ENCODE measurements around the gene TMCO2. TPM values are rescaled to one million over a fixed set of nuclear protein-coding genes. Genes with fewer than 3 reads are reported as not detected.

TMCO2 gene
- total and polyA plus RNA-seq, 2 donors (not counting 1 experiment from before 2014, with no cell fraction given), result not detected

- H3K9me3 Mint-ChIP-seq (ENCODE audit: insufficient read depth), result no peaks in the 10 kb centered on the region
- Histone ChIP-seq H3K4me1 (ENCODE audit: control insufficient read depth in 2 of 2, insufficient read depth in 2 of 2, low read length in 2 of 2) (no peaks in the 10 kb centered on the region), H3K4me2 (replicated peaks; ENCODE audit: low read depth, low read length, poor library complexity, severe bottlenecking) (no peak overlapping the region), H3K36me3 (replicated peaks in 1 of 2; ENCODE audit: control extremely low read depth in 1 of 2, control insufficient read depth in 1 of 2, extremely low read depth in 1 of 2, insufficient read depth in 2 of 2, low read length in 1 of 2) (peaks cover 7% of the 10 kb centered on the region in 2 experiments), H3K79me2 (ENCODE audit: control insufficient read depth, insufficient read depth, low read length) (peaks cover 17% of the 10 kb centered on the region), H3K9me3 (ENCODE audit: control extremely low read depth in 1 of 3, control insufficient read depth in 2 of 3, insufficient read depth in 1 of 3, low read length in 2 of 3) (no peaks in the 10 kb centered on the region), H2AFZ (ENCODE audit: insufficient read depth, low read depth, low read length, poor library complexity, severe bottlenecking) (no peak overlapping the region), H3K27me3 (replicated peaks in 1 of 4; ENCODE audit: control extremely low read depth in 1 of 4, control insufficient read depth in 3 of 4, insufficient read depth in 4 of 4, low read length in 3 of 4) (no peaks in the 10 kb centered on the region), H3K4me3 (ENCODE audit: control extremely low read depth in 1 of 5, extremely low read depth in 1 of 5, insufficient read depth in 1 of 5, low read depth in 2 of 5, low read length in 4 of 5) (no peak overlapping the region), H3K9ac (ENCODE audit: low read length) (no peak overlapping the region), H4K20me1 (ENCODE audit: control insufficient read depth, insufficient read depth, low read length, poor library complexity, severe bottlenecking) (peaks cover 6% of the 10 kb centered on the region), H3K27ac (ENCODE audit: low read length in 2 of 2) (no peak overlapping the region)
- intact Hi-C loops (cut with micrococcal nuclease), result no loop called here
- no peak overlapping the region for H3K27ac Mint-ChIP-seq
- no peak overlapping the region for H3K4me3 Mint-ChIP-seq
- H3K4me1 Mint-ChIP-seq, result no peaks in the 10 kb centered on the region
- DNase-seq (no peak), ATAC-seq (ENCODE audit: low read depth) (no peak)
- WGBS (ENCODE audit: insufficient coverage), result no CpG with 5 or more reads among the region's 3 CpGs
- CTCF ChIA-PET, result interaction anchor here (2.2 kb wide), 1 partner anchor 116 kb away, joined by 5 read pairs; no protein-coding TSS in a partner anchor
- TF ChIP-seq CTCF (IDR thresholded peaks at IDR 0.05), result no peak
- no peak for TF ChIP-seq EZH2 (IDR thresholded peaks at IDR 0.05; ENCODE audit: borderline replicate concordance, insufficient read depth, low read depth, low read length, poor library complexity, severe bottlenecking)
- H3K27me3 Mint-ChIP-seq, result no peaks in the 10 kb centered on the region
- POLR2A ChIA-PET, result no interaction called here
Observed at GRCh38 chr1:40221977-40222772, 25.6 kb upstream of the TMCO2 start.

- no peaks in the 10 kb centered on the region for H3K4me1 Mint-ChIP-seq
- TF ChIP-seq EZH2 (IDR thresholded peaks at IDR 0.05; ENCODE audit: borderline replicate concordance, insufficient read depth, low read depth, low read length, poor library complexity, severe bottlenecking), result no peak
- TF ChIP-seq CTCF (IDR thresholded peaks at IDR 0.05), result no peak
- H3K27ac Mint-ChIP-seq, result no peak overlapping the region
- POLR2A ChIA-PET, result interaction anchor here (0.6 to 0.7 kb wide), 2 partner anchors 34 to 236 kb away, joined by 6 to 10 read pairs; partner anchors contain the start of gene ZMPSTE24
- Histone ChIP-seq H3K27me3 (replicated peaks in 1 of 4; ENCODE audit: control extremely low read depth in 1 of 4, control insufficient read depth in 3 of 4, insufficient read depth in 4 of 4, low read length in 3 of 4) (no peaks in the 10 kb centered on the region), H3K79me2 (ENCODE audit: control insufficient read depth, insufficient read depth, low read length) (peaks cover 9% of the 10 kb centered on the region), H3K27ac (ENCODE audit: low read length in 2 of 2) (no peak overlapping the region), H2AFZ (ENCODE audit: insufficient read depth, low read depth, low read length, poor library complexity, severe bottlenecking) (no peak overlapping the region), H4K20me1 (ENCODE audit: control insufficient read depth, insufficient read depth, low read length, poor library complexity, severe bottlenecking) (no peaks in the 10 kb centered on the region), H3K4me3 (ENCODE audit: control extremely low read depth in 1 of 5, extremely low read depth in 1 of 5, insufficient read depth in 1 of 5, low read depth in 2 of 5, low read length in 4 of 5) (no peak overlapping the region), H3K4me1 (ENCODE audit: control insufficient read depth in 2 of 2, insufficient read depth in 2 of 2, low read length in 2 of 2) (no peaks in the 10 kb centered on the region), H3K9me3 (ENCODE audit: control extremely low read depth in 1 of 3, control insufficient read depth in 2 of 3, insufficient read depth in 1 of 3, low read length in 2 of 3) (no peaks in the 10 kb centered on the region), H3K36me3 (replicated peaks in 1 of 2; ENCODE audit: control extremely low read depth in 1 of 2, control insufficient read depth in 1 of 2, extremely low read depth in 1 of 2, insufficient read depth in 2 of 2, low read length in 1 of 2) (peaks cover 7 to 13% of the 10 kb centered on the region in 2 experiments), H3K9ac (ENCODE audit: low read length) (no peak overlapping the region), H3K4me2 (replicated peaks; ENCODE audit: low read depth, low read length, poor library complexity, severe bottlenecking) (no peak overlapping the region)
- H3K27me3 Mint-ChIP-seq, result no peaks in the 10 kb centered on the region
- WGBS (ENCODE audit: insufficient coverage), result no CpG with 5 or more reads among the region's 6 CpGs
- intact Hi-C loops (cut with micrococcal nuclease), result no loop called here
- ATAC-seq (ENCODE audit: low read depth), result no peak
- CTCF ChIA-PET, result interaction anchor here (1.2 to 2.2 kb wide), 2 partner anchors 115 to 177 kb away, joined by 3 to 5 read pairs; no protein-coding TSS in a partner anchor
- DNase-seq, result no peak
- no peaks in the 10 kb centered on the region for H3K9me3 Mint-ChIP-seq (ENCODE audit: insufficient read depth)
- no peak overlapping the region for H3K4me3 Mint-ChIP-seq
Observed at GRCh38 chr1:40224040-40224439, 23.7 kb upstream of the TMCO2 start.
